Right ventricle myocardium inferior (tissue), 1 donor: ENCODE results near the gene SLC12A6. TPM values are rescaled to one million over a fixed set of nuclear protein-coding genes. Genes with fewer than 3 reads are reported as not detected.

Experiments used
- ATAC-seq: fragments of 200-7000 bp; cut with Tn5 transposase; one replicate; pipeline ENCODE4 v1.9.1; 2020; ENCODE audit warnings: mild to moderate bottlenecking, moderate library complexity
- DNase-seq: peaks from one replicate; pipeline ENCODE4 v3.0.0; 2021; ENCODE audit errors: missing footprints
- intact Hi-C: fragments of 100-400 bp; cut with DNase I; formaldehyde crosslinking; loops from one replicate; pipeline ENCODE4 v1.11.0; 2022
- total RNA-seq: library from RNA; stranded (reverse); fragmentation: NEBNext Ultra II Directional; extraction: Animal tissue kit (Norgen Biotek cat#: 25700); gene quantifications from one replicate; pipeline ENCODE4 v1.2.1, GENCODE V29; 2021
- donor health status: DM: no; HTN: yes; CAD: no; lungs with severe emphysema.

Gene SLC12A6
- total RNA-seq, 1 donor from 2014 or later, result 30.4 TPM

DNA sequence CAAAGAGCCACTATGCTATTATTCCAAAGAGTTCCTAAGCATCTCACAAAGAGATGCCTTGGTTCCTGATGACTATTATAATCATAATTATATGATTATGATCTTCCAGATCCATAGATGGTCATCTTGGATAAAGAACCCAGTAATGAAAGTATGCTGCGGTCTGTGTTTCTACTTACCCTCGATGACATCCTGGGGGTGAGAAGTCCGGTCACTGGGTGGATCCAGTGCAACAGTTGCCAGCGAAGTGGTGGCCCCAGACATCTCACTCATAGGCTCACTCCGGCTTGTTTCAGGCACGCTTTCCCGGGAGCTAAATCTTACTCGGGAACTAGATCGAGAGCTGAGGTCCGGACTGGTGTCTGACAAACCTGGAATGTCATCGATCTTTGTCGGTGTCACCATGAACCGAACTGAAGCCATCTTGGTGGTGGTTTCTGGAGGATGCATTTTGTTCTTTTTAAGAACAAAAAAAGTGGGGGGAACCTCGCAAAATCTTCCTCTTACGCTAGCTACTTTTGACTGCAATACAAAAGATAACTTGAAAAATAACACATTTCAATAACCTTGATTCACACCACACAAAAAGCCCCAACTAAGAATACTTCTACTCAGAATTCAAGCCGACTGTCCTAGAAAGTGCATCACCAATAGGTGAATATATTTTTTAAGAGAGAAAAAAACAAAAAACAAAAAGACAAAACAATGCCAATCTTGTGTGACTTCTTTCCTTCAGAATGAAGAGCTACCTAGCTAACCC, 1.2 kb downstream of the SLC12A6 start:
- intact Hi-C loops, result loop anchor here (5.0 to 10.0 kb wide), 2 partner anchors 79 to 112 kb away; partner anchors contain the start of gene EMC4
- no peak for ATAC-seq

DNA sequence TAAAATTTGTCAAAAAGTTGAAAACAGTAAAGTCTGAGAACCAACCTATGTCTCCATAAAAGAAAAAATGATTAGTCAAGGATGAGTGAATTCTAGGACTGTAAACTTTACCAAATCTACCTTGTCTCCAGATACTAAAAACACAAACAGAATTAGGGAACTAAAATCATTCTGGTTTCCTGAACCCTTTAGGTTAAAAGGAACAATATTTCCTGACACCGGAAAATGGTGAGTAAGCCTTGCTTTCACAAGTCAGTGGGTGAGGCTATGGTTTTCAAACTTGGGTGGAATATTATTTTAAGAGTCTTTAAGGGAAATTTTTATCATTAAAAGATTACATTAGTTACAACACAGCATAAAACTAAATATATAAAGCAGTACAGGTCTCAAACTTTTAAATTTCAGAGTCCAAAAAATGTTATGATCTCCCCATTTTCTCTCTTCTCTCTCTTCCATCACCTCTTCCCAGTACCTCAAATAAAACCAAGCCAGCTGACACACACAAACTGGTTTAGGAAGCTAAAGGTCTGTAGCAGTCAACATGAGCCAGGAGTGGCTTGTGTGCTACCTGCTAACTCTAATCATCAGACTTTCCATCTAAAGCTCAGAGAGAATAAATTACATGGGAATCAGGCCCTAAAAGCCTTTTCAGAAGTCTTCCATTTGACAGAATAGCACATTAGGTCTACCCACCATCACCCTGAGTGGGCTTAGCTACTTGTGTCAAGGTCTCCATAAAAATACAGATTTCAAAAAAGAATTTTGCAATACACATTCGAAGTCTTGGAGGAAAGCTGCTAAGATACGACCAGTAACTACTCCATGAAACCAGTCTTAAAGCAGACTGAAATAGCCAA, 2.2 kb downstream of the SLC12A6 start:
- intact Hi-C loops, result loop anchor here (5.0 to 10.0 kb wide), 2 partner anchors 78 to 111 kb away; partner anchors contain the start of gene EMC4
- no peak for DNase-seq
- no peak for ATAC-seq

More for the DNA sequence above, 1.2 kb downstream of the SLC12A6 start:
- DNase-seq, result no peak

DNA sequence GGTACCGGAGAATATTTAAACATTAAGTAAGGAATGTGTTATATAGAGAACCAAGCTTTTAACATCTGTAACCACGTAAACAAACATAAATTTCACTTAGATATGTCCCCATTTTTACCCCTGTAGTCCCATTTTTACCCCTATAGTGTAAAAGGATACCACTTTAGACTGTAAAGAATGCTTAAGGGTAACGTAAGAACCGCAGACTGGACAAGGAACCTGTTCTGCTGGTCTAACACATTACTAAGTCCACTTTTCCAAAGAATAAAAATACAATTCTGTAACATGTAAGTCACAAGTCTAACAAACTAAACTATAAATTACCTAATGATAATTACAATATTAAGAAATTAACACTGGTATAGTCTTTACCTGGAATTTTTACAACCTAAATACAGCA, 2.9 kb downstream of the SLC12A6 start:
- intact Hi-C loops, result loop anchor here (5.0 to 10.0 kb wide), 2 partner anchors 77 to 110 kb away; partner anchors contain the start of gene EMC4
- no peak for ATAC-seq
- DNase-seq, result no peak

DNA sequence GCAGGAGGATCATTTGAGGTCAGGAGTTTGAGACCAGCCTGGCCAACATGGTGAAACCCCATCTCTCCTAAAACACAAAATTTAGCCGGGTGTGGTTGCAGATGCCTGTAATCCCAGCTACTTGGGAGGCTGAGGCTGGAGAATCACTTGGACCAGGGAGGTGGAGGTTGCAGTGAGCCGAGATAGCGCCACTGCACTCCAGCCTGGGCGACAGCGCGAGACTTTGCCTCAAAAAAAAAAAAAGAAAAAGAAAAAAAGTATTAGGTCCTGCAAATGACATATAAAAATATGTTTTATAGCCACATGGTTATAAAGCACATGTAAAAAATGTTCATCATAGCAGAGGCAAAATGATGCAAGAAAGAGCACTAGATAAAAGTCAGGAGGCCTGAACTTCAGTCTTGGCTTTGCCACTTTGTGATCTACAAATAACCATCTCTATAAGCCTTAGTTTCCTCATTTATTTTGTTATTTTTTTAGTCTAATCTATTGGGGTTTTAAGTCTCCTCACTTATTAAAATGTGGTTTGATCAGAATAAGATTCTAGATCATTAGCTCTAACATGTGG, 4.9 kb downstream of the SLC12A6 start:
- ATAC-seq (no peak), DNase-seq (no peak)
- intact Hi-C loops, result loop anchor here (10.0 kb wide), 1 partner anchor 108 kb away; the partner anchor contains the start of gene EMC4

DNA sequence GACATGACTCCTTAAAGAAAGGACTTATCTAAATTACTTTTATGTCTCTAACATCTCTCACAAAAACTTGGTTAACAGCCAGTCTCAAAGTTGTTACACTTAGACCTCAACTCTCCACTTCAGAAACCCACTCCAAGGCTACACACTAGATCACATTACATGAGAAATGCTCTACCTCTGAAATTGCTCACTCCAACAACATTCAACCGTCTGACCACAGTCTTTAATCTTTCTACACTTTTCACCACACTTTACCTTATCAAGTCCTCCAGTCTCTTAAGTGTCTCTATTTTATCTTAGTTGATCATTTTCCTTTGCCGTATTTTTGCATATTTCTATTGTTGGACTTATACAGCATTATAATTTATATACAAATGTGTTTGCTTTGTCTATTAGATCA, 5.8 kb downstream of the SLC12A6 start:
- DNase-seq, result no peak
- intact Hi-C loops, result loop anchor here (10.0 kb wide), 1 partner anchor 107 kb away; the partner anchor contains the start of gene EMC4
- ATAC-seq, result no peak

DNA sequence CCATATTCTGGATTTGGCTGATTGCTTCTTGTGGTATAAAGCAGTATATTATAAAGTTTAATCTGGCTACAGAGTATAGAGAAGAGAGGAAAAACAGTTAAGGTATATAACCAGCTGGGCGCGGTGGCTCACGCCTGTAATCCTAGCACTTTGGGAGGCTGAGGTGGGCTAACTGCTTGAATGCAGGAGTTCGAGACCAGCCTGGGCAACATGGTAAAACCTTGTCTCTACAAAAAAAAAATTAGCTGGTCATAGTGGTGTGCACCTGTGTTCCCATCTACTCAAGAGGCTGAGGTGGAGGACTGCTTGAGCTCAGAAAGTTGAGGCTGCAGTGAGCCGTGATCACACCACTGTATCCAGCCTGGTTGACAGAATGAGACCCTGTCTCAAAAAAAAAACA, 7.3 kb downstream of the SLC12A6 start:
- intact Hi-C loops, result loop anchor here (10.0 kb wide), 1 partner anchor 105 kb away; the partner anchor contains the start of gene EMC4
- ATAC-seq, result no peak

DNA sequence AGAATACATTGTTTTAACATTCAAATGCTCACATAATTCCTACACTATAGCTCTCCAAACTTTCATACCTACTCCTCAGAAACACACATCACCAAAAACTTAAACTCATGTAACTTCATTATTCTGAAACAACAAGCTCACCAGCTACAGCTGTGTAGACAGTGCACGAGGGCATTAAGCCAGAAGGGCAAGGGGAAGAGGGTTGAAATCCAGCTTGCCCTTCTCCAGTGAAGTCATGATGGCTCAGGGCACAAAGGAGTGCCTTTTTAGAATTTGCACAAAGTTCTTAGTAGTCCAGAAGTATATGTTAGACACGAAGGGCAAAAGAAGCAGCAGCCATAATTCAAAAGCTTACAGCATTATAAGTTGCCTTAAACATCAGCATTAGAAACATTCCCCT, 8.6 kb downstream of the SLC12A6 start:
- no peak for DNase-seq
- ATAC-seq, result no peak

More for the DNA sequence above, 7.3 kb downstream of the SLC12A6 start:
- DNase-seq, result no peak

DNA sequence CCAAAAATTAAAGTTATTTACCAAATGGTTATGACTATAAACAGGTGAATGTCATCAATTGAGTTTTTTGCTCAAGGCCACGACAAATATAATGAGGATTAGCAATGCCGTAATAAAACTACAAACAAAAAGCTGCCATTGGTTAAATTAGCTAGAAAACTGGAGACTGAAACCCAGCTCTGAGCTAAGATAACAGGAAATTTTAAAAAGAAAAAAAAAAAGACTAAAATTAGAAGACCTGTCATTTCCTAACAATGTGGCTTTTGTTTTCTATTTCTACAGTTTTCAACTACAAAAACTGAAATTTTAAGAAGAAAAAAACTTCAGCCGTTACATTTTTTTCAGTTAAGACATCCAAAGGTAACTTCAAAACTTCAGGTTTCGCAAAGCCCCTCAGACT, 9.7 kb downstream of the SLC12A6 start:
- intact Hi-C loops, result no loop called here
- no peak for DNase-seq
- no peak for ATAC-seq

More for the DNA sequence above, 8.6 kb downstream of the SLC12A6 start:
- intact Hi-C loops, result no loop called here

DNA sequence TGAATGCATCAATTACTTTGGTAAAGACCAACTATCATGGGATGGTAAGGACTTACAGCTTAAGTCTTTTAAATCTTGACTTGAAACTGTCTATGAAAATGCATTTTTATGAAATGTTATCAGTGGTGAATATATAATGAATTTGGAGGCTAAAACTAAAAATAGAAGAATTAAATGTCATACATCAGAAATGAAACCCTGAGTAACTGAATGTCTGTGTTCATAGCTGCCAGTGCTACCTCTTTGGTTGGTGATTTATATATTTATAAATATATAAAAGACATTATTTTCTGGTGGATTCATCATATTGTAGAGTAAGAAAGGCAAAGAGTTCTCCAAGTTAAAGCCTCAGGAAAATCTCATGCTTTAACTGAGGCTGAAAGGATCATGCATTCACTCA, 12.2 kb downstream of the SLC12A6 start:
- intact Hi-C loops, result no loop called here
- DNase-seq (no peak), ATAC-seq (no peak)

DNA sequence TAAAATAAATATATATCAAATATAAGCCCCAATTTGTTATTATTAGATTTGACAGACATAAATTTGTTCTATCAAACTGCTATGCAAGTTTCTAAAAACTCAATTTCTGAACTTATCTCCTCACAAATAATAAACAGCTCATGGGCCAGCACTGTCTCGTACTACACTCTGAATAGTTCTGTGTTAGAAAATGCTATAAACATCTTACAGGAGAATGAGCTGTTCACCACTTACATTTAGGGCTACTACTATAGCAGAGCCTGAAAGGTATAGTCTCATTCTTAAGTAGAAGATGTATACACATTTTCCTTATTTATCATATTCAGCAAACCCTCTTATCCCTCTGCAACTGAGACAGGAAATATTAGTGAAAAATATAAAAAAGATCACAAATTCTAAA, 12.6 kb downstream of the SLC12A6 start:
- DNase-seq (no peak), ATAC-seq (no peak)
- intact Hi-C loops, result no loop called here

DNA sequence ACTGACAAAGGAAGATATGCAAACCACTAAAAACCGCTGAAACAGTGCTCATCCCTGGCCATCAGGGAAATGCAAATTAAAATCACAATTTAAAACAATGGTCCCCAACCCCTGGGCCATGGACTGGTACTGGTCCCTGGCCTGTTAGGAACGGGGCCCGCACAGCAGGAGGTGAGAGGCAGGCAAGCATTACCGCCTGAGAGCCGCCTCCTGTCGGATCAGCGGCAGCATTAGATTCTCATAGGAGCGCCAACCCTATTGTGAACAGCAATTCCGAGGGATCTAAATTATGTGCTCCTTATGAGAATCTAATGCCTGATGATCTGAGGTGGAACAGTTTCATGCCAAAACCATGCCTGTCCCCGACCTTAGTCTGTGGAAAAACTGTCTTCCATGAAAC, 14.4 kb downstream of the SLC12A6 start:
- ATAC-seq (no peak), DNase-seq (no peak)
- intact Hi-C loops, result no loop called here

DNA sequence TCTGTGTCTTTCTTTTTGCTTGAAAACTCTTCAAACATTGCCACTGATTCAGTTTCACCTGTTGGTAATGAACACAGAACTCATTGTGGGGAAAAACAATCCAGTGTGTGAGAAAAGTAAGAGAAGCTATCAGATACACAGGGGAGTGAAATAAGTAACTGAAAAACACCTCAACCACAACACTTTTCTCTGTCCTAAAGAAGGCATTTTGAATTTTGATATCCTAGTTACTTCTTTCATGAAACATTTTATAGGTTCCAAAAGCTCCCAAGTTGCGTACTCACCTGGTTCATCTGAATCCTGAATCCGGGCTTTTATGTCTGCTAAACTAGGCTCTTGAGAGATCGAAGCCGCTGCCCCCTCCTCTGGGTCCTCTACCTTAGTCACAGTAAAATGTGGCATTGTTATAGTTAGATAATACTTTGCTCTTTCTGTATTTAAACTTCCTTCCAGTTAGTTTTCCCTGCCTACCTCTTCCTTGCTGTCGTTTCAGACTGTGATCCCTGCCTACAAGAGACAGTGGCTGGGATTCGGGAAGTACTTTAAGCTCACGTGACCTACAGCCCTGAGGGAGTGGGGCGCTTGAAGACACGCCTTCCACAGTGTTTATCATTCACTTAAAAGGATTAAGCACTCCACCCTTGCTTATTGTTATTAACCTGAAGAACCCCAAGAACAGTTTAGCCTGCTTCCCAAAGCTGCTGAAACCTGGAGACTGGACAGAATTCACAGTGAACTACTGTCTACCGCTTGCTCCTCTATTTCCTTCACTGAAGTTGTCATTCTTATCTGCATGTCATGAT, 19.1 kb downstream of the SLC12A6 start:
- DNase-seq, result no peak
- intact Hi-C loops, result loop anchor here (5.0 kb wide), 1 partner anchor 56 kb away; no protein-coding TSS in a partner anchor
- ATAC-seq, result peak; percentile 97

DNA sequence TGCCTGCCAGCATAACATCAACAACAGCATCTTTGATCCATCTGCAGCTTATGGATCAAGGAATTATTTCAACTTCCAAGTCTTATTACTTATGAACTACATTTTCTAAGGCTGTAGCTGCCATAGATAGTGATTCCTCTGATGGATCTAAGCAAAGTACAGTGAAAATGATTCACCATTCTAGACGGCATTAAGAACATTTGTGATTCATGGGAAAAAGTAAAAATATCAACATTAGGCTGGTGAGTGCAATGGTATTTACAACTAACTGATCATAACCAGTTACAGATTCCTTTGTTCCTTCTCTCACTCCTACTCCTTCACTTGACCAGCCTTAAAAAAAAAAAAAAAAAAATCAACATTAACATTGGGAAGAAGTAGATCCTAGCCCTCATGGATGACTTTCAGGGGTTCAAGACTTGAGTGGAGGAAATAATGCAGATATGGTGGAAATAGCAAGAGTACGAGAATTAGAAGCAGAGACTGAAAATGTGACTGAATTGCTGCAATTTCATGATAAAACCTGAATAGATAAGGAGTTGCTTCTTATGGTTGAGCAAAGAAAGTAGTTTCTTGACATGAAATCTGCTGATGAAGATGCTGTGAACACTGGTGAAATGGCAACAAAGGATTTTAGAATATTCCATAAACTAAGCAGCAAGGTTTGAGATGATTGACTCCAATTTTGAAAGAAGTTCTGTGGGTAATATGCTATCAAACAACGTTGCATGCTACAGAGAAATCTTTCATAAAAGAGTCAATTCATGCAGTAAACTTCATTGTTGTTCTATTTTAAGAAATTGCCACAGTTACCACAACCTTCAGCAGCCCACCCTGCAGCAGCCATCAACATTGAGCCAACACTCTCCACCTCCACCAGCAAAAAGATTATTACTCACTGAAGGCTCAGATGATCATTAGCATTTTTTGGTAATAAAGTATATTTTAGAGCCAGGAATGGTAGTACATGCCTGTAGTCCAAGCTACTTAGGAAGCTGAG, 22.8 kb downstream of the SLC12A6 start:
- no peak for DNase-seq
- no peak for ATAC-seq
- intact Hi-C loops, result loop anchor here (5.0 kb wide), 1 partner anchor 52 kb away; no protein-coding TSS in a partner anchor

DNA sequence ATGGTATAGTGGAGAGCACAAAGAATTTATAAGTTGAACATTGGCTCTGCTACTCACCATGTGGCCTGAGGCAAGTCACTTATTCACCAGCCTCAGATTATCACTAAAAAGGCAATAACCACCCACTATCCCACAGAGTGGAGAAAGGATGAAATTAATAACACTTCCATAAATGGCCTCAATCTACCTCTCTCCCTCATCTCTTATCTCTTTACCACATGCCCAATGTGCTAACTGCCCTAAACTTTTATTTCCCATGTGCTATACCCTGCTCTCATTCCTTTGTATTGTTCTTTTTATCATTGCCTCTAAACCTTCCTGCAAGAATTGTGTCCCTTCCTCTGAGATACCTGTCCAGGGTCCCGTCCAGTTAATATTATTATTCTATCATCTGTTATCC, 26.0 kb downstream of the SLC12A6 start:
- ATAC-seq, result no peak
- DNase-seq, result no peak

DNA sequence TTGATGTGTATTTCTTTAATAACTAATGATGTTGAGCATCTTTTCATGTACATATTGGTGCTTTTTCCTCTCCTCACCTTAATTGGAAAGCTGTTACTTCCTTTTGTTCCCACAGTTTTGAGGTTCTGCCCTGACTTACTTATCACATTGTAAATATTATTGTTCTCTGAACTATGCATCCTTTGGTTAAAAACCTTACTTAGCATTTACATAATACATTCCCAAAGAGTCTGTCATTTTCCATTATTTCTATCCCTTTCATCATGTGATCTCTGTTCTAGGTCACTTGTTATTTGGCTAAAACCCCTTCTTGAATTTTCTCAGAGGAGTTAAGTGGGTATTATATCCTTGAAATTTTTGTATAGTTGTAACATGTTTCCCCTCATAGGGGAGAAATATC, 33.0 kb downstream of the SLC12A6 start:
- ATAC-seq, result no peak
- DNase-seq, result no peak
- intact Hi-C loops, result no loop called here

More for the DNA sequence above, 26.0 kb downstream of the SLC12A6 start:
- intact Hi-C loops, result no loop called here

DNA sequence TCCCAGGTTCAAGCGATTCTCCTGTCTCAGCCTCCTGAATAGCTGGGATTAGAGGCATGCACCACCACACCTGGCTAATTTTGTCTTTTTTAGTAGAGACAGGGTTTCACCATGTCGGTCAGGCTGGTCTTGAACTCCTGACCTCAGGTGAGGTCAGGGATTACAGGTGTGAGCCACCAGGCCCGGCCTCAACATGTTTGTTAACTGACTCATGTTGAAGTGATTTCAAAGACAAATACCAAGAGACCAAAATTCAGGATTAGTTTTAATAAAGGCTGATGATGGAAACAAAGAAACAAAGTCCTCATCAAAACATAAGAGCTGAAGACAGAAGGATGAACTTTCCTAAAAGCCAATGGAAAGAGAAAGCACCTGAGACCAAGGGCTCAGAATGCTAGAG, 36.5 kb downstream of the SLC12A6 start:
- intact Hi-C loops, result no loop called here
- DNase-seq (no peak), ATAC-seq (no peak)

DNA sequence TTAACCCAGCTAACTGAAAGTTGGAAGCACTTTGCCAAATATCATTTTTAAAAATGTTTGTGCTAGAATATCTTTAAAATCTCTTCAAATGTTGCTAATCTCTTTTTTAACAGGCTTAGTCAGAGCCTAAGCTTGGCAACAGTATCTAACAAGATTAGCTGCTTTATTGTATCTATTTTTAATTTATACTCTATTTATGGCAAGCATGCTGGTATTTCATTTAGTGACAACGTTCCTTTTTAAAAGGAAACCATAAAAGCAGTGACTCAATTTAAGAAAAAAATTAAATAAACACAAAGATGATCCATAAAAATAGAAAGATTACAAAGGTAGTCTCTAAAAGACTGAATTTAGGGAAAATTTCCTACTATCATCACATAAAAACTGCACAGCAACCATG, 40.5 kb downstream of the SLC12A6 start:
- intact Hi-C loops, result no loop called here
- ATAC-seq (no peak), DNase-seq (no peak)
